Gastrocnemius medialis (tissue), 4 donors: ENCODE measurements around the gene HNRNPUL1.

ENCODE experiments used
- CTCF ChIP-seq, 5 experiments: fragments of 450-650 bp in 3 of 5; fragments of 200-600 bp in 2 of 5; sonication (generic) in 2 of 5; IDR thresholded peaks in 4 of 5; conservative IDR thresholded peaks in 1 of 5; 1 replicate in 4 of 5; 2 replicates in 1 of 5; pipeline ENCODE4 v1.5.1; 2016 to 2019; ENCODE audit warnings: antibody characterized with exemption in 5 of 5, mild to moderate bottlenecking in 3 of 5, moderate library complexity in 3 of 5
- POLR2A ChIP-seq, 2 donors: fragments of 450-650 bp; IDR thresholded peaks; one replicate each; pipeline ENCODE4 v1.6.1; 2017; ENCODE audit warnings: antibody characterized with exemption in 2 of 2, mild to moderate bottlenecking in 2 of 2, moderate library complexity in 2 of 2

DNA sequence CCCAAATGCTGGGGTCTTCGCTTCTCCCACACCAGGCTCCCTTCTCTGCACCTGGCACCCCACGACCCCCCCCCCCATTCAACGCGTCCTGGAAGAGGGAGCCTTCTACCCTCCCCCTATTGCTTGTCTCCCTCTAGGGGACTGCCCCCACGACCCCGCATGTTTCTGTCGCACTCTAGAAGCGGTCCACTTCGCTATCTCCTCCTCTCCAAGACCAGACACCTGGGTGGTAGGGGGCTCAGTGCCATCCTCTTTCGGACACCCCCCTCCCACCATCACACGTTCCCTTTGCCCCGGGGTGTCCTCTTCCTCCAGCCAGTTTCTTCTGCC, 88.1 kb downstream of the HNRNPUL1 start:
- TF ChIP-seq CTCF (IDR thresholded peaks at IDR 0.05 in 4 of 5, conservative IDR thresholded peaks at IDR 0.05 in 1 of 5): no peak
- no peak for TF ChIP-seq POLR2A (IDR thresholded peaks at IDR 0.05)
